HepG2 (cell line): Measurements from ENCODE around the gene NFS1. TPM values are rescaled to one million over a fixed set of nuclear protein-coding genes. Genes with fewer than 3 reads are reported as not detected.
A peak's percentile ranks its signal among the peaks of the same experiment; 100 is the strongest.

ENCODE experiments used
- CCDC6 ChIP-seq: sonication (generic); formaldehyde crosslinking; IDR thresholded peaks from 2 replicates; pipeline ENCODE4 v1.8.1; 2022; ENCODE audit warnings: mild to moderate bottlenecking, missing genetic modification reagents, moderate library complexity
- DNMT1 ChIP-seq: sonication (generic); formaldehyde crosslinking; IDR thresholded peaks from 2 replicates; pipeline ENCODE4 v1.5.1; 2020; ENCODE audit warnings: mild to moderate bottlenecking, missing genetic modification reagents
- GABPB1 ChIP-seq: IDR thresholded peaks from 2 replicates; pipeline ENCODE4 v1.6.1; 2016; ENCODE audit warnings: mild to moderate bottlenecking, missing genetic modification reagents, moderate library complexity, missing compliant biosample characterization
- KLF12 ChIP-seq: sonication (generic); formaldehyde crosslinking; IDR thresholded peaks from 2 replicates; pipeline ENCODE4 v1.4.0; 2020; ENCODE audit warnings: missing genetic modification reagents, borderline replicate concordance
- MEF2D ChIP-seq: sonication (generic); formaldehyde crosslinking; IDR thresholded peaks from 2 replicates; pipeline ENCODE4 v1.5.1; 2020; ENCODE audit warnings: mild to moderate bottlenecking, missing genetic modification reagents
- POLR2G ChIP-seq: fragments of 200-400 bp; formaldehyde crosslinking; IDR thresholded peaks from 2 replicates; pipeline ENCODE4 v1.6.1; 2018; ENCODE audit warnings: mild to moderate bottlenecking, low read depth, low read length, moderate library complexity
- ZNF446 ChIP-seq: sonication (generic); formaldehyde crosslinking; IDR thresholded peaks from 2 replicates; pipeline ENCODE4 v1.5.0; 2020; ENCODE audit warnings: mild to moderate bottlenecking, missing genetic modification reagents
- ZNF460 ChIP-seq: sonication (generic); formaldehyde crosslinking; IDR thresholded peaks from 2 replicates; pipeline ENCODE4 v1.5.1; 2020; ENCODE audit warnings: missing genetic modification reagents, mild to moderate bottlenecking, borderline replicate concordance
- ZNF703 ChIP-seq: sonication (generic); formaldehyde crosslinking; IDR thresholded peaks from 2 replicates; pipeline ENCODE4 v1.5.1; 2020; ENCODE audit warnings: missing genetic modification reagents, mild to moderate bottlenecking, moderate library complexity, borderline replicate concordance
- polyA plus RNA-seq, 8 experiments: library from polyadenylated mRNA; depleted of rRNA in 3 of 8; stranded (reverse) in 7 of 8; unstranded in 1 of 8; fragments of >200 nt; fragmentation: Illumina TruSeq in 4 of 8; extraction: Trizol in 4 of 8; gene quantifications; 2 replicates each; pipeline versions ENCODE4 v1.2.1 to v1.2.3, GENCODE V29; 2011 to 2016; ENCODE audit warnings: low read depth in 4 of 8, missing spikeins in 1 of 8, mixed read lengths in 1 of 8; ENCODE audit not compliant: insufficient read depth in 1 of 8
- total RNA-seq, 5 experiments: library from RNA; depleted of rRNA; stranded (reverse); fragments of >200 nt; fragmentation: Illumina TruSeq; extraction: Trizol; gene quantifications; 2 replicates each; pipeline ENCODE4 v1.2.3, GENCODE V29; 2016; ENCODE audit warnings: low read depth in 1 of 5
- TF ChIP-seq, protein P1 (sequence below): sonication (generic); formaldehyde crosslinking; IDR thresholded peaks from 2 replicates; pipeline ENCODE4 v1.8.1; 2023; ENCODE audit warnings: missing genetic modification reagents, mild to moderate bottlenecking, borderline replicate concordance
- TF ChIP-seq, protein P2 (sequence below): sonication (generic); formaldehyde crosslinking; IDR thresholded peaks from 2 replicates; pipeline ENCODE4 v1.5.1; 2020; ENCODE audit warnings: mild to moderate bottlenecking, missing genetic modification reagents, borderline replicate concordance
- TF ChIP-seq, protein P3 (sequence below): fragments of 450-650 bp; IDR thresholded peaks from 2 replicates; pipeline ENCODE4 v1.6.1; 2017; ENCODE audit warnings: mild to moderate bottlenecking
- TF ChIP-seq, protein P4 (sequence below): sonication (generic); formaldehyde crosslinking; IDR thresholded peaks from 2 replicates; pipeline ENCODE4 v1.5.1; 2020; ENCODE audit warnings: mild to moderate bottlenecking, missing genetic modification reagents, borderline replicate concordance

The NFS1 gene
- total and polyA plus RNA-seq, 2 of the 13 experiments (the other 11 are each of a cell fraction or from before 2014, with no cell fraction given), result 65.9 to 88.1 TPM

DNA sequence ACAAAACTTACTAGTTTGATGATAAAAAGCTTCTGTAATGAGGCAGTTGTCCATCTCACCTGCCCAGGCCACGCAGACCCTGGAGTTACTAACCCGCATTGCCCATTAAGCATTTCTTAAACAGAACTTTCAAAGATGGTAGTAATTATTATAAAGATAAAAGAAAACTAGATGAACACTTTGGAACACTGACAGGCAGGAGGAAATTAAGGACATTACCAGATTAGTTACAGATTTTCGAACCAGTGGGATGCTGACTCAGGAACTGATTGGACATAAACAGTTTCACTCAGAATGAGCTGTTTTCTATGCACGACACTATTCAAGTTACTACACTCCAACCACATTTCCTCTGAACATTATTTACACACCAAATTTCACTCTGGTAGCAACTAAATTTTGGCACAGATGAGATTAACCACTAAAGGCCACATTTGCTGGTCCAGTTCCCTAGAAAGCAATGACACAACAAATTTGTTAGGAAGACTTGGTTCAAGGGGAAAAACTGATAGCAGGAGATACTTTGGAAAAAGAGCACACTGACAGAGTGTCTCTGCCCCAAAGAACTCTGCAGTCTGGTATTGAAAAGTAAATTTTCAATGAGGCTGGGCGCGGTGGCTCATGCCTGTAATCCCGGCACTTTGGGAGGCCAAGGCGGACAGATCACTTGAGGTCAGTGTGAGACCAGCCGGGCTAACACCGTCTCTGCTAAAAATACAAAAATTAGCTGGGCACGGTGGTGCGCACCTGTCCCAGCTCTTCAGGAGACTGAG, 3.1 kb upstream of the NFS1 start (continued):
- TF ChIP-seq, protein P1, sequence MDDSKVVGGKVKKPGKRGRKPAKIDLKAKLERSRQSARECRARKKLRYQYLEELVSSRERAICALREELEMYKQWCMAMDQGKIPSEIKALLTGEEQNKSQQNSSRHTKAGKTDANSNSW (CRISPR knock-in tag), result no peak
- TF ChIP-seq ZNF446 (CRISPR knock-in tag), result no peak
- no peak for TF ChIP-seq MEF2D (CRISPR knock-in tag)
- TF ChIP-seq ZNF703 (CRISPR knock-in tag), result no peak
- TF ChIP-seq ZNF460, result no peak
- TF ChIP-seq DNMT1, result no peak
- TF ChIP-seq KLF12 (CRISPR knock-in tag), result peak; percentile 17; the same call in 1 of the 2 replicates
- TF ChIP-seq CCDC6, result peak; percentile 88
- TF ChIP-seq, protein P2, sequence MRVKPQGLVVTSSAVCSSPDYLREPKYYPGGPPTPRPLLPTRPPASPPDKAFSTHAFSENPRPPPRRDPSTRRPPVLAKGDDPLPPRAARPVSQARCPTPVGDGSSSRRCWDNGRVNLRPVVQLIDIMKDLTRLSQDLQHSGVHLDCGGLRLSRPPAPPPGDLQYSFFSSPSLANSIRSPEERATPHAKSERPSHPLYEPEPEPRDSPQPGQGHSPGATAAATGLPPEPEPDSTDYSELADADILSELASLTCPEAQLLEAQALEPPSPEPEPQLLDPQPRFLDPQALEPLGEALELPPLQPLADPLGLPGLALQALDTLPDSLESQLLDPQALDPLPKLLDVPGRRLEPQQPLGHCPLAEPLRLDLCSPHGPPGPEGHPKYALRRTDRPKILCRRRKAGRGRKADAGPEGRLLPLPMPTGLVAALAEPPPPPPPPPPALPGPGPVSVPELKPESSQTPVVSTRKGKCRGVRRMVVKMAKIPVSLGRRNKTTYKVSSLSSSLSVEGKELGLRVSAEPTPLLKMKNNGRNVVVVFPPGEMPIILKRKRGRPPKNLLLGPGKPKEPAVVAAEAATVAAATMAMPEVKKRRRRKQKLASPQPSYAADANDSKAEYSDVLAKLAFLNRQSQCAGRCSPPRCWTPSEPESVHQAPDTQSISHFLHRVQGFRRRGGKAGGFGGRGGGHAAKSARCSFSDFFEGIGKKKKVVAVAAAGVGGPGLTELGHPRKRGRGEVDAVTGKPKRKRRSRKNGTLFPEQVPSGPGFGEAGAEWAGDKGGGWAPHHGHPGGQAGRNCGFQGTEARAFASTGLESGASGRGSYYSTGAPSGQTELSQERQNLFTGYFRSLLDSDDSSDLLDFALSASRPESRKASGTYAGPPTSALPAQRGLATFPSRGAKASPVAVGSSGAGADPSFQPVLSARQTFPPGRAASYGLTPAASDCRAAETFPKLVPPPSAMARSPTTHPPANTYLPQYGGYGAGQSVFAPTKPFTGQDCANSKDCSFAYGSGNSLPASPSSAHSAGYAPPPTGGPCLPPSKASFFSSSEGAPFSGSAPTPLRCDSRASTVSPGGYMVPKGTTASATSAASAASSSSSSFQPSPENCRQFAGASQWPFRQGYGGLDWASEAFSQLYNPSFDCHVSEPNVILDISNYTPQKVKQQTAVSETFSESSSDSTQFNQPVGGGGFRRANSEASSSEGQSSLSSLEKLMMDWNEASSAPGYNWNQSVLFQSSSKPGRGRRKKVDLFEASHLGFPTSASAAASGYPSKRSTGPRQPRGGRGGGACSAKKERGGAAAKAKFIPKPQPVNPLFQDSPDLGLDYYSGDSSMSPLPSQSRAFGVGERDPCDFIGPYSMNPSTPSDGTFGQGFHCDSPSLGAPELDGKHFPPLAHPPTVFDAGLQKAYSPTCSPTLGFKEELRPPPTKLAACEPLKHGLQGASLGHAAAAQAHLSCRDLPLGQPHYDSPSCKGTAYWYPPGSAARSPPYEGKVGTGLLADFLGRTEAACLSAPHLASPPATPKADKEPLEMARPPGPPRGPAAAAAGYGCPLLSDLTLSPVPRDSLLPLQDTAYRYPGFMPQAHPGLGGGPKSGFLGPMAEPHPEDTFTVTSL, result no peak
- TF ChIP-seq, protein P3, sequence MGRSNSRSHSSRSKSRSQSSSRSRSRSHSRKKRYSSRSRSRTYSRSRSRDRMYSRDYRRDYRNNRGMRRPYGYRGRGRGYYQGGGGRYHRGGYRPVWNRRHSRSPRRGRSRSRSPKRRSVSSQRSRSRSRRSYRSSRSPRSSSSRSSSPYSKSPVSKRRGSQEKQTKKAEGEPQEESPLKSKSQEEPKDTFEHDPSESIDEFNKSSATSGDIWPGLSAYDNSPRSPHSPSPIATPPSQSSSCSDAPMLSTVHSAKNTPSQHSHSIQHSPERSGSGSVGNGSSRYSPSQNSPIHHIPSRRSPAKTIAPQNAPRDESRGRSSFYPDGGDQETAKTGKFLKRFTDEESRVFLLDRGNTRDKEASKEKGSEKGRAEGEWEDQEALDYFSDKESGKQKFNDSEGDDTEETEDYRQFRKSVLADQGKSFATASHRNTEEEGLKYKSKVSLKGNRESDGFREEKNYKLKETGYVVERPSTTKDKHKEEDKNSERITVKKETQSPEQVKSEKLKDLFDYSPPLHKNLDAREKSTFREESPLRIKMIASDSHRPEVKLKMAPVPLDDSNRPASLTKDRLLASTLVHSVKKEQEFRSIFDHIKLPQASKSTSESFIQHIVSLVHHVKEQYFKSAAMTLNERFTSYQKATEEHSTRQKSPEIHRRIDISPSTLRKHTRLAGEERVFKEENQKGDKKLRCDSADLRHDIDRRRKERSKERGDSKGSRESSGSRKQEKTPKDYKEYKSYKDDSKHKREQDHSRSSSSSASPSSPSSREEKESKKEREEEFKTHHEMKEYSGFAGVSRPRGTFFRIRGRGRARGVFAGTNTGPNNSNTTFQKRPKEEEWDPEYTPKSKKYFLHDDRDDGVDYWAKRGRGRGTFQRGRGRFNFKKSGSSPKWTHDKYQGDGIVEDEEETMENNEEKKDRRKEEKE, result no peak
- peak; percentile 76 for TF ChIP-seq POLR2G
- TF ChIP-seq, protein P4, sequence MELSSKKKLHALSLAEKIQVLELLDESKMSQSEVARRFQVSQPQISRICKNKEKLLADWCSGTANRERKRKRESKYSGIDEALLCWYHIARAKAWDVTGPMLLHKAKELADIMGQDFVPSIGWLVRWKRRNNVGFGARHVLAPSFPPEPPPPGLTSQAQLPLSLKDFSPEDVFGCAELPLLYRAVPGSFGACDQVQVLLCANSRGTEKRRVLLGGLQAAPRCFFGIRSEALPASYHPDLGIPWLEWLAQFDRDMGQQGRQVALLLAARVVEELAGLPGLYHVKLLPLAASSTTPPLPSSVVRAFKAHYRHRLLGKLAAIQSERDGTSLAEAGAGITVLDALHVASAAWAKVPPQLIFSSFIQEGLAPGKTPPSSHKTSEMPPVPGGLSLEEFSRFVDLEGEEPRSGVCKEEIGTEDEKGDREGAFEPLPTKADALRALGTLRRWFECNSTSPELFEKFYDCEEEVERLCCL (CRISPR knock-in tag), result no peak; the same call in 1 of the 2 replicates
- 0 out of 2 replicates have a peak, but pooled peaks have one; percentile 21 for TF ChIP-seq GABPB1 (CRISPR knock-in tag)
